Pancreas (tissue), 10 donors: ENCODE results near the gene SRGAP3. TPM values are rescaled to one million over a fixed set of nuclear protein-coding genes. Genes with fewer than 3 reads are reported as not detected.

Source experiments
- ATAC-seq, 4 donors: fragments of 200-7000 bp; cut with Tn5 transposase; one replicate each; pipeline versions ENCODE4 v1.8.0 to v1.9.1; 2020; ENCODE audit warnings: mild to moderate bottlenecking in 4 of 4, moderate library complexity in 4 of 4
- DNase-seq, 6 donors: peaks; one replicate each; pipeline ENCODE4 v3.0.0-alpha.2; 2020
- FAIRE-seq: peaks from 2 replicates; lab custom pipeline; 2012; peaks lifted over from hg19 to GRCh38; lab: Jason Lieb, UNC
- H3K27ac ChIP-seq, 4 donors: fragments of 200-600 bp; sonication (generic); 1 replicate in 3 of 4; 2 replicates in 1 of 4; pipeline versions ENCODE4 v1.5.0 to v1.8.0; 2020
- H3K27me3 ChIP-seq, 4 donors: fragments of 200-600 bp; one replicate each; pipeline ENCODE4 v1.8.0; 2021
- H3K36me3 ChIP-seq, 3 donors: fragments of 200-600 bp; sonication (generic) in 1 of 3; one replicate each; pipeline versions ENCODE4 v1.5.0 to v1.8.0; 2020 to 2021
- H3K4me1 ChIP-seq, 3 donors: fragments of 200-600 bp; one replicate each; pipeline ENCODE4 v1.8.0; 2021
- H3K4me3 ChIP-seq, 4 donors: fragments of 200-600 bp; sonication (generic) in 2 of 4; one replicate each; pipeline versions ENCODE4 v1.5.0 to v1.8.0; 2020 to 2021
- H3K9me3 ChIP-seq, 4 donors: fragments of 200-600 bp; one replicate each; pipeline ENCODE4 v1.8.0; 2021
- CTCF ChIP-seq, 4 donors: fragments of 200-600 bp; sonication (generic) in 3 of 4; IDR thresholded peaks; one replicate each; pipeline versions ENCODE4 v1.5.0 to v1.8.0; 2021; ENCODE audit warnings: antibody characterized with exemption in 4 of 4
- WGBS, 2 donors: extraction: QIAGEN DNeasy Blood & Tissue Kit; methylation state at CpG; one replicate each; pipeline ENCODE4 v1.1.7; 2013; 5-methylcytosine and 5-hydroxymethylcytosine counted together
- intact Hi-C, 3 donors: fragments of 100-400 bp; cut with DNase I; formaldehyde crosslinking; loops; one replicate each; pipeline versions ENCODE4 v1.11.1 to v1.14.2; 2022
- polyA plus RNA-seq, 2 donors: library from polyadenylated mRNA; stranded (reverse); fragments of 200-250 nt; gene quantifications; one replicate each; pipeline ENCODE4 v1.2.3, GENCODE V29; 2013
- total RNA-seq, 6 donors: library from RNA; stranded (reverse); fragmentation: NEBNext Ultra II Directional in 4 of 6; extraction: Animal tissue kit (Norgen Biotek cat#: 25700) in 4 of 6; gene quantifications; one replicate each; pipeline versions ENCODE4 v1.2.1 to v1.2.4, GENCODE V29; 2021 to 2023
- donor health status: healthy with polysubstance abuse.
- donor health status: DM: no; HTN: no; CAD: no; lungs with moderate emphysema.
- donor health status: DM: no; HTN: no; CAD: no.
- donor health status: control.
- donor health status: control.
- donor health status: Bipolar disorder and iron deficiency.
- donor health status: DM: yes; HTN: yes; CAD: no.
- donor health status: DM: no; HTN: no; CAD: no.
- donor health status: DM: no; HTN: no; CAD: no.
- donor health status: DM: yes; HTN: yes; CAD: no.

The SRGAP3 gene
- total and polyA plus RNA-seq, 8 donors: 1.9 to 6.5 (median 3.0) TPM

- 90 to 94% methylated on average over 1 of the region's 1 CpG for whole genome bisulfite sequencing, 2 donors
- Histone ChIP-seq H3K36me3 (no peaks in the 10 kb centered on the region), H3K4me1 (no peaks in the 10 kb centered on the region), H3K27me3 (no peaks in the 10 kb centered on the region), H3K27ac (no peak overlapping the region), H3K9me3 (no peaks in the 10 kb centered on the region), H3K4me3 (no peak overlapping the region)
- no peak for TF ChIP-seq CTCF (IDR thresholded peaks at IDR 0.05)
- ATAC-seq (no peak), FAIRE-seq (no peak), DNase-seq (no peak)
- intact Hi-C loops: no loop called here
Observed at GRCh38 chr3:9081184-9081818, 168.1 kb downstream of the SRGAP3 start.

GRCh38 chr3:9080163-9080562, 169.3 kb downstream of the SRGAP3 start:
- FAIRE-seq (no peak), ATAC-seq (no peak), DNase-seq (no peak)
- Histone ChIP-seq H3K27ac (no peak overlapping the region), H3K4me1 (no peaks in the 10 kb centered on the region), H3K27me3 (no peaks in the 10 kb centered on the region), H3K4me3 (no peak overlapping the region), H3K36me3 (no peaks in the 10 kb centered on the region), H3K9me3 (no peaks in the 10 kb centered on the region)
- TF ChIP-seq CTCF (IDR thresholded peaks at IDR 0.05): no peak
- intact Hi-C loops: no loop called here
- 89 to 96% methylated on average over 2 of the region's 2 CpGs for WGBS, 2 donors

GRCh38 chr3:9079676-9080075, 169.8 kb downstream of the SRGAP3 start:
- Histone ChIP-seq H3K27me3 (no peaks in the 10 kb centered on the region), H3K4me1 (no peaks in the 10 kb centered on the region), H3K4me3 (no peak overlapping the region), H3K27ac (no peak overlapping the region), H3K36me3 (no peaks in the 10 kb centered on the region), H3K9me3 (no peaks in the 10 kb centered on the region)
- intact Hi-C loops: no loop called here
- no peak for DNase-seq
- no peak for ATAC-seq
- TF ChIP-seq CTCF (IDR thresholded peaks at IDR 0.05): no peak
- FAIRE-seq: no peak
- 90 to 95% methylated on average over 8 of the region's 8 CpGs for WGBS, 2 donors

GRCh38 chr3:9078561-9079240, 170.7 kb downstream of the SRGAP3 start:
- FAIRE-seq (no peak), ATAC-seq (no peak), DNase-seq (no peak)
- no peak overlapping the region for H3K27ac ChIP-seq
- H3K4me3 ChIP-seq: no peak overlapping the region
- H3K36me3 ChIP-seq: no peaks in the 10 kb centered on the region
- intact Hi-C loops: no loop called here
- H3K4me1 ChIP-seq: no peaks in the 10 kb centered on the region
- WGBS, 2 donors: 69 to 70% methylated on average over 5 of the region's 5 CpGs
- H3K27me3 ChIP-seq: no peaks in the 10 kb centered on the region
- no peak for TF ChIP-seq CTCF (IDR thresholded peaks at IDR 0.05)
- no peaks in the 10 kb centered on the region for H3K9me3 ChIP-seq

- Histone ChIP-seq H3K36me3 (no peaks in the 10 kb centered on the region), H3K4me1 (no peaks in the 10 kb centered on the region), H3K4me3 (no peak overlapping the region), H3K9me3 (no peaks in the 10 kb centered on the region), H3K27me3 (no peaks in the 10 kb centered on the region), H3K27ac (no peak overlapping the region)
- FAIRE-seq (no peak), DNase-seq (no peak), ATAC-seq (no peak)
- intact Hi-C loops: no loop called here
- 86 to 95% methylated on average over 4 of the region's 4 CpGs for WGBS, 2 donors
- no peak for TF ChIP-seq CTCF (IDR thresholded peaks at IDR 0.05)
Observed at GRCh38 chr3:9077029-9077428, 172.4 kb downstream of the SRGAP3 start.
